Activated CD8-positive, alpha-beta memory T cell treated with anti-CD3 and anti-CD28 coated beads for 4 hours (primary cell): ENCODE measurements around the gene FTO.

Source experiments
- DNase-seq, 2 donors: peaks; one replicate each; pipeline ENCODE4 v3.0.0-alpha.2; 2020; ENCODE audit warnings: low read depth in 2 of 2

Gene FTO

DNA sequence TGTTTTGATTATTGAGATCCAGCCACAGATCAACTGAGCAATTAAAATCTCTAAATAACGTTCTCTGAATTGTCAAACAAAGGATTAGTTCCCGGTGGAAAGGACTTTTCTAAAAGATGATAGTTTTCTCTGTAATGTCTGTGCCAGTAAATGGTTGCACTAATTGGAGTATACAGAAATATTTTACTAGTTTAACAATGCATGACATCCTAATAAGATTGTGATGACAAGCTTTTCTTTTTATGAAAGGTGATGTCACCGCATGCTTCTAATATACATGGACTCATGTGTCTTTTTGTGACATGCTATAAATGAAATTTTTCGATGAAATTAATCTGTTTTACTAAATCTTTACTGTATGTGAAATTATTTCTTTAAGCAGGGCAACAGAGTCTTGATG is 371.5 kb downstream of the FTO start:
- no peak for DNase-seq

DNA sequence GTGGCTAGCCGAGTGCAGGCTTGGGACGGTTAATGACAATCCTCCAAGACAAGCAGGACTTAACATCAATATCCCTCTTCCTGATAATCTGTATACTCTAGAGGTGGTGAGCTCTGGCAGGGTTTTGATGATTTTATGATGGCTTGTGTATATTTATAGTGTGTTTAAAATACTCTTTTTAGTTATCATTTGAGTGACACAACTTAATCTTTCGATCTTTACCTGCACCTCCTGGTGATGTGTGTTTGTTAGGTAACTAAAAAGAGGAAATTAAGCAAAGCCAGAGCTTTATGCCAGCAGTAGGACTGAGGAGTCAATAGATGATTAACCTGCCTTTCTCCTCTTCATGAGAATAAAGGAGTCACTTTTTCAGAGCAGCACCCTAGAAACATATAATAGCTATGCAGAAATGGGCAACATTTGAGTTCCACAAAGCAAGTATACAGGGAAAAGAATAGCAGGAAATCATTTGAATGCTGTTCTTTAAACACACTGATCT is 372.1 kb downstream of the FTO start:
- DNase-seq: no peak

- DNase-seq: no peak
These were observed 373.3 kb downstream of the FTO start for GRCh38 chr16:54077050-54077821.

DNA sequence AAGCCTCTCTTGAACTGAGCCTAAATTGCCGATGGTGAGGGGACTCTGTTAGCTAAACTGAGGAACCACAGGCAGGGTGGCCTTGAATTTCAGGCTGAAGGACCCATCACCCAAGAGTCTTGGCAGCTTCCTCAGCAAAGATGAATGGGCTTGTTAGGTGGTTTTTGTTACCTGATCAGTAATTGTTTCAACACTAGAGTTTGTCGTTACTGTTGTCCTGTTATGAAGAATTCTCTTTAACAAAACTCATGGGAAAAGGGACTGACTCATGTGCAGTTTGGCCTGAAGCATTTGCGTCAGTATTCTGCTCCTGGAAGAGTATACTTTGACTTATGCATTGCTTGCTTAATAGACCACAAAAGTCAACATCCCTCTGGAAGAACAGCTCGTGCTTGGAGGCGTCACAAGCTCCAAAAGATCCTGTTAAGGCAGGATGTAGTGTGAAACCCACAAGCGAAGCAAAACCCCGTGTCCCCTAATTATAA is 376.6 kb downstream of the FTO start:
- no peak for DNase-seq

DNA sequence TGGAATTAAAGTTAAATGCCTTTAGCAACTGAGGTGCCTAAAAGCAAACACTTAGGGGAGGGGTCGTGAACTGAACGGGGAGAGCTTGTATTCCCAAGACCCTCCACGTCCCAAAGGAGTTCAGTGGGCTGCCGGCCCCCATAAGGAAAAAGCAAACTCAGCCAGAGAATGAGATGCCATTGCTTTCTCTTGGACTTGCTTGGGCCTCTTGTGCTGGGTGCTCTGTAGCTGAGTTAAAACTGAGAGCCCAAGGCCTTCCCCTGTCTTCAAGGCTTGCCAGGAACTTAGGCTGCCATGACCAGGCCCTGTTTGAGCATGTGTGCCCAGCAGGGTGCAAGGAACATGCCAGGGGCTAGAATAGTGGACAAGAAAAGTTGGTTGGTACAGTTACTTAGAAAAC is 382.8 kb downstream of the FTO start:
- no peak for DNase-seq

- no peak for DNase-seq
These were observed 386.6 kb downstream of the FTO start for GRCh38 chr16:54090602-54091001.

DNA sequence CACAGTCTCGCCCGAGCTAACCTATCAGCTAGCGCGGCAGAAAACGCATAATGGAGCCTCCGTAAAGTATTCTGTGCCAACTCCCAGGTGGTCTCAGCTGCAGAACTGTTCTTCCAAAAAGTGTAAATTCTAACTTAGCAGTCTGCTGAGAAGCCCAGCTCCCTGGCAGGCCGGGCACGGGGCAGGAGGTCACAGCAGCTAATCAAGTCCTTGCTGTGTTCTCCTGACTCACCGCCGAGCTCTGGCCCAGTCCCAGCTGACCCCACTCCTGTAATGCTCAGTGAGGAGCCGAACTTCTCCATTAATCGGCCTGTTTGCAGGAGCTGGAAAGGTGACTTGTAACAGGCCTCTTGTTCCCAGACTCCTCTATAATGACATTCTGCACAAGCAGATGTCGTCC is 389.3 kb downstream of the FTO start:
- DNase-seq: no peak

- DNase-seq: no peak
These were observed 390.7 kb downstream of the FTO start for GRCh38 chr16:54094641-54095040.

- no peak for DNase-seq
These were observed 392.7 kb downstream of the FTO start for GRCh38 chr16:54096607-54097006.

GRCh38 chr16:54097774-54098173 is 393.8 kb downstream of the FTO start:
- DNase-seq: no peak

- DNase-seq: no peak
These were observed 394.3 kb downstream of the FTO start for GRCh38 chr16:54098247-54098646.

DNA sequence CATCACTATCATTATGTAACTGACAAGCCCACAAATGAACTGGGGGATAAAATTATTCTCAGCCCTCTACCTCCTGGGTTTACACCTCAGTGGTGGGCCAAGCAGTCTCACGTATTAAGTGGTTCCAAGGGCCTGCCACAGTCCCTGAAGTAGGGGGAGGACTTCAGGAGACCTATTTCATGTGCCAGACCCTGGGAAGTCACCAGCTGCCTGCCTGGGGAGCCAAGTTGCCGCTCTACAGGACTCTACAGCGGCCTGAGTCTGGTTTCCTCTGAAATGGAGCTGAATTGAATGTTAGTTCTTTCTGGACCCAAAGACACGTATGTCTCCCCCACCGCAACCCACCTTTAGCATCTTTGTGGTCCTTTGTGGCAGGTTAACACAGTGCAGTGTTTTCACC is 395.7 kb downstream of the FTO start:
- no peak for DNase-seq

- DNase-seq: no peak
These were observed 399.2 kb downstream of the FTO start for GRCh38 chr16:54102888-54103866.

GRCh38 chr16:54106057-54106456 is 402.1 kb downstream of the FTO start:
- DNase-seq: no peak

GRCh38 chr16:54107583-54108202 is 403.7 kb downstream of the FTO start:
- DNase-seq: no peak

DNA sequence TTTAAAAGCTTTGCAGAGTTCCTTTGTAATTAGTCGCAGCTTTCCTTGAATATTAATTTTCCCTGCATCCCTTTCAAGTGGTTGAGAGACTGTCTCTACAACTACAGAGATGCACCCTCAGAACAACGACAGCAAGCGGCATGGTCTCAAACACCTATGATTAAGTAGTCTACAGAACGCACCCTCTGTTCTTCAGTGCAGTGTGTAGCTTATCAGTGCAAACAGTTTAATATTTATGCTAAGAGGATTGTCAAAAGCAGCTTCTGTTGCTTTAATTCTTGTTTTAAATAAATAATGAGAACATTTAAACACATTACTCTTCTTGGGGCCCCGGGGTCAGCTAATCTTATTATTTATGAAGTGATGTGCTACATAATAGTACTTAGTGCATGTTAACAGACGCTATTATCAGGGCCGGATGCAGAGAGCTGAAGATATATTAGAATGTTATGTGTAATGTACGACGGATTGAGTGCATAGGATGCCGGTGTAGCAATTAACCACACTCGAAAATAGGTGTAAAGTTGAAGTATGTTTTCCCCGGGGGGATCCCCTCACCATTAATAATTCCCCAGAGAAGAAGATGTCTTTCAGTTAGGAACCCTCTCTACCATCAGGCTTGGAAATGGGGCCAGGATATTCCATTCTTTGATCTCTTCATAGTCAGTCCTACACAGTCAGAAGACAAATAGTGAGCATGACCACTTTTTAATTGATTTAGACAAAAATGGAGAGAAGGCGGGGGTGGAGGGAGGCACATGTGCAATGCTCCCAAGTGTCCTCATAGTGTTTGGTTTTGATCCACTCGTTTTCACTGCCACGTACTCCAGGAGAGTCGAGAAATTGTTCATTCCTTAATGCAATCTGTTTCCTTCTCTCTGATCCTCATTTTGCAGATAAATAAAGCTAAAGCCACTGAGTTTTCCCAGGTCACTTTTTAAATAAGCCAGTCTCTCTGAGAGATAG is 406.3 kb downstream of the FTO start:
- DNase-seq: no peak

- DNase-seq: no peak
These were observed 408.7 kb downstream of the FTO start for GRCh38 chr16:54112451-54113206.

DNA sequence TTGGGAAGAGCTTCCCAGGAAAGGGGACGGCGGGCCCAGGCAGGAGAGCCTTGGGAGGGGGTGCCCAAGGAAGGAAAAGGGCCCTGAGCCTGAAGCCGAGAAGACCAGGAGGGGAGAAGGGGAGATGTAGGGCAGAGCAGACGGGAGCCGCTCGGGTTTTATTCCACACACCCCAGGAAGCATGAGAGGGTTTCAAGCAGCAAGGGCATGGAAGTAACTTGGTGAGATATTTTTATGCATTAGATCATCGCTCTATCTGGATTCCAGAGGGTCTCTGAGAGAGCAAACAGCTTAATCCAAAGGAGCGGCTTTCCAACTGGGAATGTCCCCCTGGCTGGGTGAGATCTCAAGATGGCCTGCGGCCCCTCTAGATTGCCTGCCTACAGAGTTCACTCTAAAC is 411.6 kb downstream of the FTO start:
- no peak for DNase-seq

DNA sequence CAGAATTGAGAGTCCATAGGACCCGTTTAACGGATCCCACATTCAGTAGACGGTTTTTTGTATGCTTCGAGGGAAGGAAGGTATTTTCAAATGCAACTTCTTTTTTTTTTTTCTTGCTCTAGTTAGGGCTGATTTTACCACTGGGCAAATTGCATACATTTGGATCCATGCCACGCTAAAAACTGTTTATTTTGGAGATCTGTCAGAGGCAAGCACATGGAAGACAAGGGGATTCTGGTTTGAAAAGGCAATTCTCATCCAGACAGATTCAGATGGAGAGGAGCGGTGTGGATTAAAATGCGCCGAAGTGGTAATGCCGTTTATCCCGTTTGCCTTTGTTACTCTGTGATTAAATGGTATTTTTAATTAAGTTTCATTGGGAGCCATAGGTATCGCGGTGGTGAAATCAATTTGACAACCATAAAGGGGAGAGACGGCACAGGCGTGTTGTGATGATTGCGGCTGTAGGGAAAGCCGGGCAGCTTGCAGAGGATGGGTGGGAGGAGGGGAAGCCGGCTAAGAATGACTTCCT is 412.2 kb downstream of the FTO start:
- no peak for DNase-seq

DNA sequence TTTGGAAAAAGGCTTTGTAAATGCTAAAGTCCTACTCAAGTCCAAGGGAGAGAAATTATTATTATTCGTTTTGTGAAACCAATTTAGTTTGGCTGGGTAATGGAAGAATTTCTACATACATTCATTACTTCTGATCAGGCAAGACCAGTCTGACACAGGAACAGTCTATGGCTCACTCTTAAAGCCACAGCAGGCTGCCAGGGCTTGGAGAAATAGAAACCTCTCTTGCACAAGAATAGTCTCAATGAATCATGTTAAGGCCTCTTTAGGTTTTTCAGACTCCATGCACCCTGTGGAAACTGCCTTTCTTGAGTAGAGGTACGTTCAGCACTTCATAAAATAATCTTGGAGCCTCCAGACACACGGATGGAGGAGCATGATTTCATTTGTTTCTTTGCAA is 414.9 kb downstream of the FTO start:
- no peak for DNase-seq
